HepG2 (cell line): ENCODE results near the gene RAB3C. TPM values are rescaled to one million over a fixed set of nuclear protein-coding genes. Genes with fewer than 3 reads are reported as not detected.

Experiments
- ATAC-seq: fragments of 200-7000 bp; cut with Tn5 transposase; 3 replicates; pipeline ENCODE4 v1.9.1; 2020; ENCODE audit warnings: mild to moderate bottlenecking, moderate library complexity
- BruUV-seq: library from RNA; stranded (reverse); fragments of 400-500 nt; replicated peaks from 2 replicates; lab custom pipeline; 2021; lab: Mats Ljungman, UMichigan
- CTCF ChIA-PET: fragments of 300-600 bp; formaldehyde crosslinking; extraction: SDS; loops from one replicate; lab custom pipeline; 2021; ENCODE audit warnings: low total read pairs, inconsistent platforms, low intra/inter-chr PET ratio; lab: Yijun Ruan, JAX
- POLR2A ChIA-PET: fragments of 350-600 bp; sonication (Branson Sonifier 250); formaldehyde crosslinking; loops from one replicate; lab custom pipeline; 2020; ENCODE audit warnings: antibody characterized with exemption, inconsistent platforms; lab: Yijun Ruan, JAX
- DNase-seq: peaks from one replicate; pipeline ENCODE4 v3.0.0-alpha.2; 2015; ENCODE audit warnings: low spot score
- FAIRE-seq: peaks from 3 replicates; lab custom pipeline; 2011; peaks lifted over from hg19 to GRCh38; lab: Jason Lieb, UNC
- H2AFZ ChIP-seq: one replicate; pipeline ENCODE4 v1.6.1; 2011; ENCODE audit warnings: low read length, inconsistent platforms
- H3K27ac ChIP-seq: fragments of 300-600 bp; 3 replicates; pipeline ENCODE4 v1.8.0; 2011; ENCODE audit warnings: mixed run types, mild to moderate bottlenecking, mixed read lengths, low read length, inconsistent platforms; ENCODE audit not compliant: insufficient read depth; ENCODE audit errors: extremely low read length
- H3K27me3 ChIP-seq, 2 experiments: fragments of 200-600 bp in 1 of 2; 2 replicates in 1 of 2; 3 replicates in 1 of 2; pipeline versions ENCODE4 v1.6.0 to v1.8.0; 2011; ENCODE audit warnings: low read length in 2 of 2, mild to moderate bottlenecking in 2 of 2, moderate library complexity in 2 of 2, inconsistent platforms in 1 of 2; ENCODE audit not compliant: insufficient read depth in 2 of 2, control insufficient read depth in 1 of 2
- H3K36me3 ChIP-seq, 2 experiments: fragments of 200-600 bp in 1 of 2; replicated peaks in 1 of 2; 2 replicates in 1 of 2; 3 replicates in 1 of 2; pipeline versions ENCODE4 v1.5.1 to v1.8.0; 2011; ENCODE audit warnings: low read length in 2 of 2, inconsistent platforms in 1 of 2; ENCODE audit not compliant: insufficient read depth in 2 of 2, control insufficient read depth in 1 of 2
- H3K4me1 ChIP-seq: 2 replicates; pipeline ENCODE4 v1.5.1; 2012; ENCODE audit warnings: low read length, inconsistent platforms; ENCODE audit not compliant: insufficient read depth
- H3K4me2 ChIP-seq: 2 replicates; pipeline ENCODE4 v1.6.0; 2011; ENCODE audit warnings: low read depth, low read length, inconsistent platforms
- H3K4me3 ChIP-seq, 3 experiments: fragments of 200-600 bp in 1 of 3; sonication (generic), shearing (Covaris generic) in 1 of 3; replicated peaks in 1 of 3; 2 replicates each; pipeline ENCODE4 v1.5.1; 2011 to 2016; ENCODE audit warnings: low read length in 3 of 3, inconsistent platforms in 2 of 3, low read depth in 2 of 3, mild to moderate bottlenecking in 2 of 3, control low read depth in 1 of 3, mixed read lengths in 1 of 3; ENCODE audit not compliant: insufficient read depth in 1 of 3
- H3K79me2 ChIP-seq: one replicate; pipeline ENCODE4 v1.6.1; 2011; ENCODE audit warnings: low read length, inconsistent platforms; ENCODE audit not compliant: insufficient read depth
- H3K9ac ChIP-seq: 2 replicates; pipeline ENCODE4 v1.6.0; 2011; ENCODE audit warnings: mild to moderate bottlenecking, low read depth, low read length, inconsistent platforms; ENCODE audit not compliant: insufficient read depth
- H3K9me3 ChIP-seq: 2 replicates; pipeline ENCODE4 v1.5.1; 2012; ENCODE audit warnings: mild to moderate bottlenecking, low read length
- H4K20me1 ChIP-seq: 2 replicates; pipeline ENCODE4 v1.6.0; 2011; ENCODE audit warnings: inconsistent platforms, mild to moderate bottlenecking, low read length, moderate library complexity; ENCODE audit not compliant: insufficient read depth
- AKAP8 ChIP-seq: sonication (generic); formaldehyde crosslinking; IDR thresholded peaks from 2 replicates; pipeline ENCODE4 v1.5.1; 2020; ENCODE audit warnings: mild to moderate bottlenecking, missing genetic modification reagents
- EED ChIP-seq: sonication (generic); formaldehyde crosslinking; IDR thresholded peaks from 2 replicates; pipeline ENCODE4 v1.5.0; 2020; ENCODE audit warnings: mild to moderate bottlenecking, missing genetic modification reagents
- ISL2 ChIP-seq: sonication (generic); formaldehyde crosslinking; IDR thresholded peaks from 2 replicates; pipeline ENCODE4 v1.5.0; 2020; ENCODE audit warnings: missing genetic modification reagents
- MED8 ChIP-seq: sonication (generic); formaldehyde crosslinking; IDR thresholded peaks from 2 replicates; pipeline ENCODE4 v1.8.1; 2023; ENCODE audit warnings: mild to moderate bottlenecking, missing genetic modification reagents; ENCODE audit not compliant: insufficient replicate concordance
- ZFP36L1 ChIP-seq: sonication (generic); formaldehyde crosslinking; IDR thresholded peaks from 2 replicates; pipeline ENCODE4 v1.8.0; 2022; ENCODE audit warnings: mild to moderate bottlenecking, missing genetic modification reagents, moderate library complexity
- ZNF781 ChIP-seq: sonication (generic); formaldehyde crosslinking; IDR thresholded peaks from 2 replicates; pipeline ENCODE4 v1.5.1; 2020; ENCODE audit warnings: borderline replicate concordance, mild to moderate bottlenecking, missing genetic modification reagents; ENCODE audit errors: not compliant biosample characterization
- WGBS: methylation state at CpG from one replicate; pipeline ENCODE4 v1.1.6; 2017; ENCODE audit warnings: low lambda C conversion rate; 5-methylcytosine and 5-hydroxymethylcytosine counted together
- in situ Hi-C: cut with HindIII; loops from 2 replicates; pipeline ENCODE4 v1.10.0; 2017; ENCODE audit warnings: low pct_unique_long_range_greater_than_20kb; ENCODE audit not compliant: extremely low pct_ligation_motif_present
- intact Hi-C: fragments of 100-400 bp; cut with micrococcal nuclease; formaldehyde crosslinking; loops from one replicate; pipeline ENCODE4 v1.10.0; 2022; ENCODE audit not compliant: unreplicated experiment
- polyA plus RNA-seq, 8 experiments: library from polyadenylated mRNA; depleted of rRNA in 3 of 8; stranded (reverse) in 7 of 8; unstranded in 1 of 8; fragments of >200 nt; fragmentation: Illumina TruSeq in 4 of 8; extraction: Trizol in 4 of 8; gene quantifications; 2 replicates each; pipeline versions ENCODE4 v1.2.1 to v1.2.3, GENCODE V29; 2011 to 2016; ENCODE audit warnings: low read depth in 4 of 8, missing spikeins in 1 of 8, mixed read lengths in 1 of 8; ENCODE audit not compliant: insufficient read depth in 1 of 8
- total RNA-seq, 5 experiments: library from RNA; depleted of rRNA; stranded (reverse); fragments of >200 nt; fragmentation: Illumina TruSeq; extraction: Trizol; gene quantifications; 2 replicates each; pipeline ENCODE4 v1.2.3, GENCODE V29; 2016; ENCODE audit warnings: low read depth in 1 of 5
- TF ChIP-seq, protein P1 (sequence below): sonication (generic); formaldehyde crosslinking; IDR thresholded peaks from 2 replicates; pipeline ENCODE4 v1.4.0; 2020; ENCODE audit warnings: missing genetic modification reagents, borderline replicate concordance
- TF ChIP-seq, protein P2 (sequence below): IDR thresholded peaks from 2 replicates; pipeline ENCODE4 v1.6.1; 2016; ENCODE audit warnings: control low read depth

Gene RAB3C
- total and polyA plus RNA-seq, 2 of the 13 experiments (the other 11 are each of a cell fraction or from before 2014, with no cell fraction given), result not detected

DNA sequence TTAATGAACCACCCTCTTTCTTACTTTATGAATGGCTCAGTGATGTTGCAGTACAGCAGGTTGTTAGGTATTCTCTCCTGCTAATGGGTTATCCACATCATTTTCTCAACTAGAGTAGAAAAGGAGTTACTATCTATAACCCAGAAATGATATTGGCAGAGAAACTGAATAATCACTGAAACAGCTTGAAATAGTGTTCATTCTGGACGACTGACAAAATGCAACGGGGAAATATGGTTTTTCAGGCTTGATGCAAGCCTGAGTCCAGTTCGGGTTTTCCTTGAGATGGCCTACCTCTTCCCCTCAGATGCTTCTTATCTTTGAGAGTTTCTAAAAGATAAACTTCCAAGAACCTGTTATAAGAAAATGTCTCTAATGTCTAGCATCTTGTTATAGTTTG is 187.3 kb downstream of the RAB3C start:
- Histone ChIP-seq H3K4me3 (no peak overlapping the region), H3K27me3 (no peaks in the 10 kb centered on the region), H3K4me1 (no peaks in the 10 kb centered on the region), H4K20me1 (no peaks in the 10 kb centered on the region), H2AFZ (no peak overlapping the region), H3K36me3 (no peaks in the 10 kb centered on the region), H3K4me2 (no peak overlapping the region), H3K79me2 (no peaks in the 10 kb centered on the region), H3K9ac (no peak overlapping the region), H3K27ac (no peak overlapping the region), H3K9me3 (no peaks in the 10 kb centered on the region)
- no peak for TF ChIP-seq ZNF781 (CRISPR knock-in tag)
- TF ChIP-seq EED, result no peak
- no peak for TF ChIP-seq ZFP36L1 (CRISPR knock-in tag)
- TF ChIP-seq ISL2, result no peak
- TF ChIP-seq, protein P1, sequence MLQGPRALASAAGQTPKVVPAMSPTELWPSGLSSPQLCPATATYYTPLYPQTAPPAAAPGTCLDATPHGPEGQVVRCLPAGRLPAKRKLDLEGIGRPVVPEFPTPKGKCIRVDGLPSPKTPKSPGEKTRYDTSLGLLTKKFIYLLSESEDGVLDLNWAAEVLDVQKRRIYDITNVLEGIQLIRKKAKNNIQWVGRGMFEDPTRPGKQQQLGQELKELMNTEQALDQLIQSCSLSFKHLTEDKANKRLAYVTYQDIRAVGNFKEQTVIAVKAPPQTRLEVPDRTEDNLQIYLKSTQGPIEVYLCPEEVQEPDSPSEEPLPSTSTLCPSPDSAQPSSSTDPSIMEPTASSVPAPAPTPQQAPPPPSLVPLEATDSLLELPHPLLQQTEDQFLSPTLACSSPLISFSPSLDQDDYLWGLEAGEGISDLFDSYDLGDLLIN (CRISPR knock-in tag), result no peak
- no peak for TF ChIP-seq AKAP8 (CRISPR knock-in tag)
- TF ChIP-seq, protein P2, sequence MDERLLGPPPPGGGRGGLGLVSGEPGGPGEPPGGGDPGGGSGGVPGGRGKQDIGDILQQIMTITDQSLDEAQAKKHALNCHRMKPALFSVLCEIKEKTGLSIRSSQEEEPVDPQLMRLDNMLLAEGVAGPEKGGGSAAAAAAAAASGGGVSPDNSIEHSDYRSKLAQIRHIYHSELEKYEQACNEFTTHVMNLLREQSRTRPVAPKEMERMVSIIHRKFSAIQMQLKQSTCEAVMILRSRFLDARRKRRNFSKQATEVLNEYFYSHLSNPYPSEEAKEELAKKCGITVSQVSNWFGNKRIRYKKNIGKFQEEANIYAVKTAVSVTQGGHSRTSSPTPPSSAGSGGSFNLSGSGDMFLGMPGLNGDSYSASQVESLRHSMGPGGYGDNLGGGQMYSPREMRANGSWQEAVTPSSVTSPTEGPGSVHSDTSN (CRISPR knock-in tag), result no peak
- TF ChIP-seq MED8 (CRISPR knock-in tag), result no peak
- DNase-seq, result no peak
- no peak for FAIRE-seq
- no TSS peak for BruUV-seq
- CTCF ChIA-PET, result no interaction called here
- intact Hi-C loops, result no loop called here
- ATAC-seq, result no peak
- in situ Hi-C loops, result no loop called here
- 3% methylated on average over 3 of the region's 3 CpGs for WGBS
- POLR2A ChIA-PET, result no interaction called here
